NCI-H774 (cell line): Measurements from ENCODE around the gene SCGB1D2.

Experiments
- DNase-seq: peaks from one replicate; lab custom pipeline; 2025; lab: John Stamatoyannopoulos, UW

SCGB1D2 gene

GRCh38 chr11:62260261-62260953 is 18.4 kb downstream of the SCGB1D2 start:
- DNase-seq: no peak

GRCh38 chr11:62264004-62264403 is 22.0 kb downstream of the SCGB1D2 start:
- DNase-seq: no peak

GRCh38 chr11:62266558-62266957 is 24.5 kb downstream of the SCGB1D2 start:
- no peak for DNase-seq

- DNase-seq: no peak
These were observed 25.0 kb downstream of the SCGB1D2 start for GRCh38 chr11:62267050-62267449.

GRCh38 chr11:62267576-62267975 is 25.5 kb downstream of the SCGB1D2 start:
- no peak for DNase-seq

- no peak for DNase-seq
These were observed 27.7 kb downstream of the SCGB1D2 start, which contains the start of gene SCGB2A2 for GRCh38 chr11:62269654-62270278. TSS of gene SCGB2A2 (plus strand) at chr11:62270158. CDS start at chr11:62270217, 59 bp downstream.

- DNase-seq: no peak
These were observed 31.2 kb downstream of the SCGB1D2 start for GRCh38 chr11:62273284-62273683.

- no peak for DNase-seq
These were observed 31.8 kb downstream of the SCGB1D2 start for GRCh38 chr11:62273789-62274275.

- DNase-seq: no peak
These were observed 38.4 kb downstream of the SCGB1D2 start for GRCh38 chr11:62280452-62280851.
